Osteocyte (in vitro differentiated cells): Measurements from ENCODE around the gene RASGRP2. TPM values are rescaled to one million over a fixed set of nuclear protein-coding genes. Genes with fewer than 3 reads are reported as not detected.
"Not testable (repeated sequence)": the region's sequence is repeated elsewhere in the genome, so short reads cannot be mapped to it uniquely, and the experiment has no call there.

Experiments
- DNase-seq: peaks from one replicate; pipeline ENCODE4 v3.0.0; 2021; ENCODE audit warnings: mixed read lengths; ENCODE audit not compliant: unreplicated experiment; ENCODE audit errors: extremely low spot score
- H3K27ac Mint-ChIP-seq: one replicate; pipeline ENCODE4 v1.8.0; 2021; ENCODE audit warnings: mild to moderate bottlenecking, mixed read lengths; ENCODE audit not compliant: unreplicated experiment
- H3K27me3 Mint-ChIP-seq: one replicate; pipeline ENCODE4 v1.8.0; 2021; ENCODE audit warnings: mixed read lengths; ENCODE audit not compliant: unreplicated experiment
- H3K36me3 Mint-ChIP-seq: one replicate; pipeline ENCODE4 v1.8.0; 2021; ENCODE audit warnings: mixed read lengths; ENCODE audit not compliant: unreplicated experiment
- H3K4me1 Mint-ChIP-seq: one replicate; pipeline ENCODE4 v1.8.0; 2021; ENCODE audit warnings: mixed read lengths; ENCODE audit not compliant: unreplicated experiment
- H3K4me3 Mint-ChIP-seq: one replicate; pipeline ENCODE4 v1.8.0; 2021; ENCODE audit warnings: mild to moderate bottlenecking, moderate library complexity, mixed read lengths; ENCODE audit not compliant: unreplicated experiment
- H3K9me3 Mint-ChIP-seq: one replicate; pipeline ENCODE4 v1.8.0; 2021; ENCODE audit warnings: mixed read lengths; ENCODE audit not compliant: unreplicated experiment
- CTCF ChIP-seq: fragments of 200-600 bp; sonication (generic); IDR thresholded peaks from 2 replicates; pipeline ENCODE4 v1.5.0; 2021; ENCODE audit warnings: antibody characterized with exemption, mild to moderate bottlenecking, moderate library complexity
- total RNA-seq: library from RNA; stranded (reverse); gene quantifications from 2 replicates; pipeline ENCODE4 v1.2.1, GENCODE V29; 2021

RASGRP2 gene
- total RNA-seq, 1 donor from 2014 or later, result 10.3 TPM

GRCh38 chr11:64710418-64711137 lies 33.4 kb downstream of the RASGRP2 start:
- no peak for DNase-seq
- H3K27me3 Mint-ChIP-seq, result peaks cover 39% of the 10 kb centered on the region
- H3K36me3 Mint-ChIP-seq, result no peaks in the 10 kb centered on the region
- no peak for TF ChIP-seq CTCF
- no peaks in the 10 kb centered on the region for H3K9me3 Mint-ChIP-seq
- H3K4me3 Mint-ChIP-seq, result no peak overlapping the region
- peaks cover 17% of the 10 kb centered on the region for H3K4me1 Mint-ChIP-seq
- no peak overlapping the region for H3K27ac Mint-ChIP-seq

- TF ChIP-seq CTCF, result no peak
- Mint-ChIP-seq H3K9me3 (no peaks in the 10 kb centered on the region), H3K4me3 (no peak overlapping the region), H3K36me3 (no peaks in the 10 kb centered on the region), H3K4me1 (peaks cover 5% of the 10 kb centered on the region), H3K27ac (no peak overlapping the region), H3K27me3 (peaks cover 53% of the 10 kb centered on the region)
- DNase-seq, result no peak
Measured at GRCh38 chr11:64705501-64705900, 38.4 kb downstream of the RASGRP2 start.

- Mint-ChIP-seq H3K9me3 (no peaks in the 10 kb centered on the region), H3K36me3 (no peaks in the 10 kb centered on the region), H3K27ac (no peak overlapping the region), H3K27me3 (peaks cover 58% of the 10 kb centered on the region), H3K4me3 (no peak overlapping the region), H3K4me1 (no peaks in the 10 kb centered on the region)
- no peak for DNase-seq
- no peak for TF ChIP-seq CTCF
Measured at GRCh38 chr11:64703048-64703447, 40.9 kb downstream of the RASGRP2 start.

GRCh38 chr11:64701956-64702355 lies 42.0 kb downstream of the RASGRP2 start:
- DNase-seq, H3K4me3 Mint-ChIP-seq, H3K9me3 Mint-ChIP-seq, H3K27ac Mint-ChIP-seq, H3K36me3 Mint-ChIP-seq, H3K4me1 Mint-ChIP-seq: not testable (repeated sequence)
- peaks cover 68% of the 10 kb centered on the region for H3K27me3 Mint-ChIP-seq

GRCh38 chr11:64698427-64698826 lies 45.5 kb downstream of the RASGRP2 start:
- TF ChIP-seq CTCF, result no peak
- no peak overlapping the region for H3K27ac Mint-ChIP-seq

More at GRCh38 chr11:64698427-64698826, 45.5 kb downstream of the RASGRP2 start:
- Mint-ChIP-seq H3K4me3 (no peak overlapping the region), H3K9me3 (no peaks in the 10 kb centered on the region), H3K4me1 (no peaks in the 10 kb centered on the region), H3K36me3 (no peaks in the 10 kb centered on the region), H3K27me3 (peaks cover 73% of the 10 kb centered on the region)
- no peak for DNase-seq
